HL-60 (cell line): ENCODE data around the gene DDX59.
A peak's percentile ranks its signal among the peaks of the same experiment; 100 is the strongest.

ENCODE experiments used
- DNase-seq, 2 experiments: peaks; one replicate each; pipeline ENCODE4 v3.0.0-alpha.2; 2010 to 2020; ENCODE audit warnings: low read depth in 1 of 2, low spot score in 1 of 2
- H3K27ac ChIP-seq: fragments of 250-450 bp; sonication (Bioruptor Pico); replicated peaks from 2 replicates; pipeline ENCODE4 v1.5.1; 2020; ENCODE audit warnings: mild to moderate bottlenecking, moderate library complexity
- H3K27me3 ChIP-seq: fragments of 250-450 bp; sonication (Bioruptor Pico); 2 replicates; pipeline ENCODE4 v1.5.1; 2021; ENCODE audit warnings: mild to moderate bottlenecking, moderate library complexity; ENCODE audit not compliant: insufficient read depth, poor library complexity, severe bottlenecking
- H3K4me3 ChIP-seq: replicated peaks from 2 replicates; pipeline ENCODE4 v1.5.1; 2011; ENCODE audit warnings: mild to moderate bottlenecking, control low read depth, low read length; ENCODE audit not compliant: insufficient read depth
- CTCF ChIP-seq: IDR thresholded peaks from one replicate; pipeline ENCODE4 v1.5.1; 2011; ENCODE audit warnings: low read length, control low read depth, inconsistent platforms; ENCODE audit not compliant: insufficient read depth
- GABPA ChIP-seq: IDR thresholded peaks from 2 replicates; pipeline ENCODE4 v1.6.1; 2012; ENCODE audit warnings: low read depth
- POLR2AphosphoS5 ChIP-seq: IDR thresholded peaks from 2 replicates; pipeline ENCODE4 v1.6.1; 2012; ENCODE audit warnings: low read depth
- REST ChIP-seq: IDR thresholded peaks from 2 replicates; pipeline ENCODE4 v1.6.1; 2012; ENCODE audit warnings: low read depth; ENCODE audit not compliant: insufficient replicate concordance
- SPI1 ChIP-seq: IDR thresholded peaks from 2 replicates; pipeline ENCODE4 v1.6.1; 2012; ENCODE audit warnings: low read depth, mild to moderate bottlenecking, borderline replicate concordance

The DDX59 gene

GRCh38 chr1:200671235-200671786 is 1.6 kb upstream of the DDX59 start:
- no peaks in the 10 kb centered on the region for H3K27me3 ChIP-seq
- peak in 1 of 2 experiments; percentile 8 for DNase-seq
- no peak overlapping the region; the same call in 1 of the 2 replicates for H3K4me3 ChIP-seq
- peak overlapping the region; percentile 99 for H3K27ac ChIP-seq
- TF ChIP-seq REST (no peak), GABPA (no peak), SPI1 (no peak), CTCF (no peak), POLR2AphosphoS5 (no peak)

- no peak for TF ChIP-seq GABPA
- TF ChIP-seq CTCF, result no peak
- TF ChIP-seq POLR2AphosphoS5, result peak; percentile 40; the same call in 1 of the 2 replicates
- TF ChIP-seq REST, result no peak
- TF ChIP-seq SPI1, result peak; percentile 62; the same call in 1 of the 2 replicates
- H3K27ac ChIP-seq, result peak overlapping the region; percentile 99
- peak in 1 of 2 experiments; percentile 80 for DNase-seq
Observed at GRCh38 chr1:200670242-200671118, 773 bp upstream of the DDX59 start.

GRCh38 chr1:200668514-200669313 is 993 bp downstream of the DDX59 start:
- Histone ChIP-seq H3K4me3 (peak overlapping the region; percentile 60), H3K27me3 (no peaks in the 10 kb centered on the region), H3K27ac (peak overlapping the region; percentile 99)
- DNase-seq, result no peak
- no peak for TF ChIP-seq SPI1
- no peak for TF ChIP-seq CTCF
- TF ChIP-seq GABPA, result no peak
- no peak for TF ChIP-seq REST
- TF ChIP-seq POLR2AphosphoS5, result no peak

More at GRCh38 chr1:200670242-200671118, 773 bp upstream of the DDX59 start:
- no peaks in the 10 kb centered on the region for H3K27me3 ChIP-seq
- H3K4me3 ChIP-seq, result peak overlapping the region; percentile 60
